GM12875 (cell line): ENCODE measurements around the gene ABCG5.

Experiments
- H3K4me3 ChIP-seq: one replicate; pipeline ENCODE4 v1.5.1; 2011; ENCODE audit warnings: low read depth, low read length, control low read depth
- CTCF ChIP-seq: IDR thresholded peaks from 2 replicates; pipeline ENCODE4 v1.5.1; 2011; ENCODE audit warnings: low read depth, mild to moderate bottlenecking, control low read depth, inconsistent platforms, low read length, moderate library complexity, borderline replicate concordance; ENCODE audit not compliant: insufficient read depth

The ABCG5 gene

DNA sequence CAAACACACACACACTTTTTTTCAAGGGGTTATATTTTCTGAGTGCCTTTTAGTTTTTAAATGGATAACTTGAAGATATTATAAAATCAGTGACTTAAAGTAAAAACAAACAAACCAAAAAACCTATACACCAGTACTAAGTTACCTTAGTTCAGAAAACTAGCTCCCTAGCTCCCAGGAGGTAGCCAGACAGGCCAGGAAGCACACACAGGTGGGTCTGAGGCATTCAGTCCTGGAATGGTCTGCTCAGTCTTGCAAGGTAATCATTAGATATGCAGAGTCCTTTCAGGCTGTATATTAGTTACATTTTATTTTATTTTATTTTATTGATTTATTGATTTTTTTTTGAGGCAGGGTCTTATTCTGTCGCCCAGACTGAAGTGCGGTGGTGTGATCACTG lies 75.5 kb downstream of the ABCG5 start:
- H3K4me3 ChIP-seq = no peak overlapping the region
- TF ChIP-seq CTCF = no peak
